Adrenal gland (tissue), 12 donors: ENCODE results near the gene PLEK2. TPM values are rescaled to one million over a fixed set of nuclear protein-coding genes. Genes with fewer than 3 reads are reported as not detected.

Experiments
- DNase-seq, 7 donors: peaks; one replicate each; pipeline ENCODE4 v3.0.0-alpha.2; 2019 to 2020
- H3K27ac ChIP-seq, 5 donors: fragments of 200-600 bp; sonication (generic) in 4 of 5; 1 replicate in 3 of 5; 2 replicates in 2 of 5; pipeline versions ENCODE4 v1.5.1 to v1.8.0; 2016 to 2020; ENCODE audit warnings: mild to moderate bottlenecking in 1 of 5
- H3K27me3 ChIP-seq: fragments of 200-600 bp; 2 replicates; pipeline ENCODE4 v1.8.0; 2021
- H3K36me3 ChIP-seq, 2 donors: fragments of 200-600 bp; replicated peaks in 1 of 2; 1 replicate in 1 of 2; 2 replicates in 1 of 2; pipeline versions ENCODE4 v1.5.1 to v1.8.0; 2018 to 2022
- H3K4me1 ChIP-seq, 2 donors: fragments of 200-600 bp; replicated peaks in 1 of 2; 1 replicate in 1 of 2; 2 replicates in 1 of 2; pipeline versions ENCODE4 v1.5.1 to v1.8.0; 2018 to 2021
- H3K4me3 ChIP-seq, 4 donors: fragments of 200-600 bp; sonication (generic) in 3 of 4; one replicate each; pipeline ENCODE4 v1.5.1; 2016 to 2018
- H3K9me3 ChIP-seq, 3 donors: fragments of 200-600 bp; sonication (generic) in 1 of 3; replicated peaks in 1 of 3; 1 replicate in 2 of 3; 2 replicates in 1 of 3; pipeline versions ENCODE4 v1.5.1 to v1.8.0; 2016 to 2021
- CTCF ChIP-seq, 6 experiments: fragments of 450-650 bp in 4 of 6; fragments of 200-600 bp in 2 of 6; sonication (generic) in 1 of 6; IDR thresholded peaks; 1 replicate in 5 of 6; 2 replicates in 1 of 6; pipeline versions ENCODE4 v1.5.1 to v1.8.0; 2016 to 2021; ENCODE audit warnings: antibody characterized with exemption in 6 of 6, mild to moderate bottlenecking in 2 of 6, moderate library complexity in 1 of 6
- POLR2A ChIP-seq, 2 donors: fragments of 450-650 bp; IDR thresholded peaks; one replicate each; pipeline ENCODE4 v1.6.1; 2017; ENCODE audit warnings: antibody characterized with exemption in 2 of 2, mild to moderate bottlenecking in 2 of 2, moderate library complexity in 1 of 2
- WGBS, 4 donors: extraction: QIAGEN DNeasy Blood & Tissue Kit in 2 of 4; methylation state at CpG; one replicate each; pipeline versions ENCODE4 v1.1.5 to v1.1.7; 2013 to 2017; 5-methylcytosine and 5-hydroxymethylcytosine counted together
- intact Hi-C, 2 donors: fragments of 100-400 bp; cut with DNase I; formaldehyde crosslinking; loops; one replicate each; pipeline versions ENCODE4 v1.14.1 to v1.15.0; 2022 to 2023
- polyA plus RNA-seq, 3 donors: library from polyadenylated mRNA; stranded (reverse); fragments of 200-250 nt in 2 of 3; fragments of 350-450 nt in 1 of 3; fragmentation: Illumina TruSeq in 1 of 3; extraction: RNeasy Lipid Tissue Mini Kit (QIAGEN cat#74804) in 1 of 3; gene quantifications; one replicate each; pipeline ENCODE4 v1.2.3, GENCODE V29; 2013 to 2014
- total RNA-seq, 9 donors: library from RNA; depleted of rRNA in 4 of 9; stranded (reverse); fragments of >200 nt in 4 of 9; fragments of 120-200 nt in 1 of 9; fragmentation: NEBNext Ultra II Directional in 1 of 9; extraction: Animal tissue kit (Norgen Biotek cat#: 25700) in 1 of 9; gene quantifications; one replicate each; pipeline versions ENCODE4 v1.1.0 to v1.2.4, GENCODE V29; 2013 to 2023
- donor health status: healthy with polysubstance abuse.
- donor health status: Bipolar disorder and iron deficiency.
- donor health status: DM: yes; HTN: yes; CAD: no.
- donor health status: DM: no; HTN: no; CAD: no.
- donor health status: DM: no; HTN: no; CAD: no.
- donor health status: DM: yes; HTN: yes; CAD: no.

PLEK2 gene
- total and polyA plus RNA-seq, 12 donors = 19.6 to 384 (median 56.1) TPM

- intact Hi-C loops = loop anchor here (5.0 kb wide), 2 partner anchors 89 to 144 kb away; no protein-coding TSS in a partner anchor
- Histone ChIP-seq H3K36me3 (no peaks in the 10 kb centered on the region), H3K4me1 (peaks cover 0 to 4% of the 10 kb centered on the region in 2 donors), H3K27ac (no peak overlapping the region), H3K27me3 (no peaks in the 10 kb centered on the region), H3K4me3 (no peak overlapping the region), H3K9me3 (no peaks in the 10 kb centered on the region)
- 56 to 67% (median 63%) methylated on average over 6 to 7 of the region's 7 CpGs for WGBS, 4 donors
- no peak for TF ChIP-seq CTCF (IDR thresholded peaks at IDR 0.05)
- no peak for TF ChIP-seq POLR2A (IDR thresholded peaks at IDR 0.05)
- DNase-seq = peak in 6 of 7 donors; percentile 31 to 71 (median 54)
Measured at GRCh38 chr14:67428501-67429031, 16.6 kb upstream of the PLEK2 start.

- no peaks in the 10 kb centered on the region for H3K9me3 ChIP-seq
- H3K27ac ChIP-seq = no peak overlapping the region
- intact Hi-C loops = loop anchor here (5.0 kb wide), 2 partner anchors 90 to 145 kb away; no protein-coding TSS in a partner anchor
- no peak overlapping the region for H3K4me3 ChIP-seq
- no peaks in the 10 kb centered on the region for H3K27me3 ChIP-seq
- peak; percentile 85 to 91 (median 88) for TF ChIP-seq CTCF (IDR thresholded peaks at IDR 0.05)
- no peak for TF ChIP-seq POLR2A (IDR thresholded peaks at IDR 0.05)
- peak; percentile 80 to 91 (median 87) for DNase-seq
- 31 to 36% (median 34%) methylated on average over 21 to 30 of the region's 30 CpGs for WGBS, 4 donors
- no peaks in the 10 kb centered on the region for H3K36me3 ChIP-seq
- H3K4me1 ChIP-seq = peaks cover 0 to 4% of the 10 kb centered on the region in 2 donors
Measured at GRCh38 chr14:67426983-67427606, 15.1 kb upstream of the PLEK2 start.

GRCh38 chr14:67426161-67426560 lies 14.2 kb upstream of the PLEK2 start:
- 76 to 85% (median 84%) methylated on average over 8 of the region's 8 CpGs for WGBS, 4 donors
- no peaks in the 10 kb centered on the region for H3K27me3 ChIP-seq
- intact Hi-C loops = loop anchor here (5.0 kb wide), 2 partner anchors 91 to 146 kb away; no protein-coding TSS in a partner anchor
- H3K27ac ChIP-seq = no peak overlapping the region
- TF ChIP-seq CTCF (IDR thresholded peaks at IDR 0.05) (no peak), POLR2A (IDR thresholded peaks at IDR 0.05) (no peak)
- H3K4me3 ChIP-seq = no peak overlapping the region
- H3K9me3 ChIP-seq = no peaks in the 10 kb centered on the region
- peaks cover 0 to 4% of the 10 kb centered on the region in 2 donors for H3K4me1 ChIP-seq
- DNase-seq = no peak
- H3K36me3 ChIP-seq = no peaks in the 10 kb centered on the region

- Histone ChIP-seq H3K9me3 (no peaks in the 10 kb centered on the region), H3K4me1 (peaks cover 0 to 4% of the 10 kb centered on the region in 2 donors), H3K27me3 (no peaks in the 10 kb centered on the region), H3K27ac (no peak overlapping the region), H3K4me3 (no peak overlapping the region), H3K36me3 (no peaks in the 10 kb centered on the region)
- intact Hi-C loops = loop anchor here (5.0 kb wide), 2 partner anchors 92 to 147 kb away; no protein-coding TSS in a partner anchor
- 76 to 92% (median 78%) methylated on average over 4 of the region's 4 CpGs for WGBS, 4 donors
- no peak for TF ChIP-seq POLR2A (IDR thresholded peaks at IDR 0.05)
- TF ChIP-seq CTCF (IDR thresholded peaks at IDR 0.05) = no peak
- no peak for DNase-seq
Measured at GRCh38 chr14:67425608-67426007, 13.6 kb upstream of the PLEK2 start.
